Peyer's patch (tissue), 4 donors: ENCODE data around the gene RERE.

Experiments
- CTCF ChIP-seq, 6 experiments: fragments of 450-650 bp in 4 of 6; fragments of 200-600 bp in 2 of 6; sonication (generic) in 1 of 6; IDR thresholded peaks; one replicate each; pipeline ENCODE4 v1.5.1; 2017 to 2019; ENCODE audit warnings: antibody characterized with exemption in 6 of 6, mild to moderate bottlenecking in 3 of 6, moderate library complexity in 1 of 6
- POLR2A ChIP-seq, 2 donors: fragments of 450-650 bp; IDR thresholded peaks; one replicate each; pipeline ENCODE4 v1.5.1; 2017; ENCODE audit warnings: antibody characterized with exemption in 2 of 2, mild to moderate bottlenecking in 2 of 2, moderate library complexity in 2 of 2

GRCh38 chr1:8329858-8330257 is 487.6 kb downstream of the RERE start:
- no peak for TF ChIP-seq POLR2A (IDR thresholded peaks at IDR 0.05)
- TF ChIP-seq CTCF (IDR thresholded peaks at IDR 0.05), result no peak
